Muscle of leg (tissue), 11 donors: Measurements from ENCODE around the gene CCDC171. TPM values are rescaled to one million over a fixed set of nuclear protein-coding genes. Genes with fewer than 3 reads are reported as not detected.

Experiments used
- DNase-seq: peaks from one replicate; pipeline ENCODE4 v3.0.0; 2013
- H3K27ac ChIP-seq: one replicate; pipeline ENCODE4 v1.5.1; 2013; ENCODE audit warnings: mild to moderate bottlenecking, low read length, control low read depth
- H3K27me3 ChIP-seq: one replicate; pipeline ENCODE4 v1.6.1; 2013; ENCODE audit warnings: low read length; ENCODE audit not compliant: control insufficient read depth, insufficient read depth
- H3K36me3 ChIP-seq: one replicate; pipeline ENCODE4 v1.6.1; 2013; ENCODE audit warnings: low read length; ENCODE audit not compliant: control insufficient read depth, insufficient read depth
- H3K4me1 ChIP-seq: one replicate; pipeline ENCODE4 v1.6.1; 2013; ENCODE audit warnings: low read length; ENCODE audit not compliant: control insufficient read depth, insufficient read depth
- H3K4me3 ChIP-seq: one replicate; pipeline ENCODE4 v1.5.1; 2013; ENCODE audit warnings: low read length, control low read depth
- H3K9me3 ChIP-seq: replicated peaks from 2 replicates; pipeline ENCODE4 v1.6.1; 2013; ENCODE audit warnings: low read depth, low read length; ENCODE audit not compliant: control insufficient read depth
- WGBS: methylation state at CpG from one replicate; pipeline ENCODE4 v1.1.5; 2013; ENCODE audit warnings: missing lambda C conversion rate; ENCODE audit not compliant: insufficient coverage; 5-methylcytosine and 5-hydroxymethylcytosine counted together
- polyA plus RNA-seq, 8 donors: library from polyadenylated mRNA; unstranded; fragments of 120-200 nt; gene quantifications; one replicate each; pipeline versions ENCODE4 v1.2.1 to v1.2.3, GENCODE V29; 2013; ENCODE audit warnings: inconsistent platforms in 1 of 8, low replicate concordance in 1 of 8; ENCODE audit not compliant: insufficient read length in 8 of 8, insufficient read depth in 1 of 8
- total RNA-seq: library from RNA; stranded (reverse); fragments of 120-200 nt; gene quantifications from one replicate; pipeline ENCODE4 v1.2.4, GENCODE V29; 2013

CCDC171 gene
- total and polyA plus RNA-seq, 9 donors, result 1.5 to 4.0 (median 2.1) TPM

DNA sequence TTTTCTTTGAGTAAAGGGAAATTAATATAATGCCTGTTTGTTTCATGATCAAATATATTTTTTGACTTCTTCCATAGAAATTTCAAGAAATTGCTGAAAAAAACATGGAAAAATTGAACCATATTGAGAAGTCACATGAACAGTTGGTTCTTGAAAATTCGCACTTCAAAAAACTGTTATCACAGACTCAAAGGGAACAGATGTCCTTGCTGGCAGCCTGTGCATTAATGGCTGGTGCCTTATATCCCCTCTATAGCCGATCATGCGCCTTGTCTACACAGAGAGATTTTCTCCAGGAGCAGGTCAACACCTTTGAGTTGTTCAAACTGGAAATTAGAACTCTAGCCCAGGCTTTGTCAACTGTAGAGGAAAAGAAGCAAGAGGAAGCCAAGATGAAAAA is 191.4 kb downstream of the CCDC171 start:
- 100% methylated on average over 2 of the region's 3 CpGs for WGBS
- H3K27ac ChIP-seq, result no peak overlapping the region
- no peak overlapping the region for H3K4me3 ChIP-seq
- H3K36me3 ChIP-seq, result peaks cover 4% of the 10 kb centered on the region
- H3K4me1 ChIP-seq, result no peaks in the 10 kb centered on the region
- no peak for DNase-seq
- no peaks in the 10 kb centered on the region for H3K27me3 ChIP-seq
- H3K9me3 ChIP-seq, result no peaks in the 10 kb centered on the region

GRCh38 chr9:15746905-15747304 is 194.1 kb downstream of the CCDC171 start:
- Histone ChIP-seq H3K9me3 (no peaks in the 10 kb centered on the region), H3K27ac (no peak overlapping the region), H3K4me3 (no peak overlapping the region), H3K27me3 (no peaks in the 10 kb centered on the region), H3K36me3 (peaks cover 4% of the 10 kb centered on the region), H3K4me1 (no peaks in the 10 kb centered on the region)
- 85% methylated on average over 5 of the region's 7 CpGs for WGBS
- DNase-seq, result no peak

- Histone ChIP-seq H3K27ac (no peak overlapping the region), H3K4me3 (no peak overlapping the region), H3K9me3 (no peaks in the 10 kb centered on the region), H3K4me1 (no peaks in the 10 kb centered on the region), H3K36me3 (no peaks in the 10 kb centered on the region), H3K27me3 (no peaks in the 10 kb centered on the region)
- DNase-seq, result no peak
These were observed 202.8 kb downstream of the CCDC171 start for GRCh38 chr9:15755660-15756059.

DNA sequence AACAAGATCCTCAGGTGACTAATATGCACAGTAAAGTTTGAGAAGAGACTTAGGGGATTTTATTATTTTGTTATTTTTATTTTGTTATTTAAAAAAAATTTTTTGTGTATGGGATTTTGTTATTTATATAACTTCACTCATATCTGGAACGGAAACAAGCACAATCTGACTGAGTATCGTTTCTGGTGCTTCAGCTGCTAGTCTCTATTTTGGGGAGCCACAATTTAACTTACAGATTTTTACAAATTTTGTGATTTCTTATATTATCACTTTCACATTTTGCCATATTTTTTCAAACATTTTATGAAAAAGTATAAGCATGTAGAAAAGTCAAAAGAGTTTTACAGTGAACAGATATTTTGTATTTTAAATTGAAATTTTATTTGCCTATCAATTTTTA is 208.7 kb downstream of the CCDC171 start:
- WGBS, result no CpG with 5 or more reads among the region's 2 CpGs
- no peaks in the 10 kb centered on the region for H3K9me3 ChIP-seq
- H3K4me3 ChIP-seq, result no peak overlapping the region
- no peaks in the 10 kb centered on the region for H3K36me3 ChIP-seq
- H3K4me1 ChIP-seq, result no peaks in the 10 kb centered on the region
- DNase-seq, result no peak
- no peak overlapping the region for H3K27ac ChIP-seq
- H3K27me3 ChIP-seq, result no peaks in the 10 kb centered on the region

DNA sequence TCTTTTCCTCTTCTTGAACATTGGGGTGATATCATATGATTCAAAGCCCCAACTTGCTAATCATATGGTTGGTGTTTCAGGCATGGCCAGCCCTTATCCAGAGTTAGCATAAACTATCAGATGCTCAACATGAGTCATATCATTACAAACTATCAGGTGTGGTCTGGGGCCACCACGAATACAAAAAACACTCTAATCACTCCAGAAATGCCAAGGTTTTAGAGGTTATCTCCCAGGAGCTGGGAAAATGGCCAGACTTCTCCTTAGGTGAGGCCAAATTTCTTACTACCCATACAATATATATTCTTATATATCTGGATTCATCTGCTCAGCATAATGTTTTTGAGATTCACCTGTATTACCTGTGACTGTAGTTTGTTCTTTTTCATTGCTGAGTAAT is 210.5 kb downstream of the CCDC171 start:
- no peaks in the 10 kb centered on the region for H3K36me3 ChIP-seq
- H3K4me3 ChIP-seq, result no peak overlapping the region
- 80% methylated on average over 1 of the region's 1 CpG for whole genome bisulfite sequencing
- no peak for DNase-seq
- H3K27me3 ChIP-seq, result no peaks in the 10 kb centered on the region
- H3K9me3 ChIP-seq, result no peaks in the 10 kb centered on the region
- no peaks in the 10 kb centered on the region for H3K4me1 ChIP-seq
- no peak overlapping the region for H3K27ac ChIP-seq

- WGBS, result no CpG with 5 or more reads among the region's 2 CpGs
- no peaks in the 10 kb centered on the region for H3K4me1 ChIP-seq
- H3K27me3 ChIP-seq, result no peaks in the 10 kb centered on the region
- no peak for DNase-seq
- H3K4me3 ChIP-seq, result no peak overlapping the region
- H3K9me3 ChIP-seq, result no peaks in the 10 kb centered on the region
- no peaks in the 10 kb centered on the region for H3K36me3 ChIP-seq
- no peak overlapping the region for H3K27ac ChIP-seq
These were observed 211.3 kb downstream of the CCDC171 start for GRCh38 chr9:15764131-15764530.

GRCh38 chr9:15769547-15769946 is 216.7 kb downstream of the CCDC171 start:
- WGBS, result 93% methylated on average over 3 of the region's 5 CpGs
- H3K9me3 ChIP-seq, result no peaks in the 10 kb centered on the region
- H3K27ac ChIP-seq, result no peak overlapping the region
- DNase-seq, result no peak
- H3K4me1 ChIP-seq, result no peaks in the 10 kb centered on the region
- no peaks in the 10 kb centered on the region for H3K27me3 ChIP-seq
- H3K4me3 ChIP-seq, result no peak overlapping the region
- H3K36me3 ChIP-seq, result no peaks in the 10 kb centered on the region

GRCh38 chr9:15778861-15779260 is 226.0 kb downstream of the CCDC171 start:
- Histone ChIP-seq H3K27me3 (no peaks in the 10 kb centered on the region), H3K36me3 (no peaks in the 10 kb centered on the region), H3K27ac (no peak overlapping the region), H3K9me3 (no peaks in the 10 kb centered on the region), H3K4me1 (no peaks in the 10 kb centered on the region), H3K4me3 (no peak overlapping the region)
- WGBS, result 62% methylated on average over 4 of the region's 5 CpGs
- peak; percentile 27 for DNase-seq

GRCh38 chr9:15782106-15782505 is 229.3 kb downstream of the CCDC171 start:
- Histone ChIP-seq H3K4me1 (no peaks in the 10 kb centered on the region), H3K27me3 (no peaks in the 10 kb centered on the region), H3K36me3 (no peaks in the 10 kb centered on the region), H3K4me3 (no peak overlapping the region), H3K27ac (no peak overlapping the region), H3K9me3 (no peaks in the 10 kb centered on the region)
- 84% methylated on average over 2 of the region's 5 CpGs for WGBS
- DNase-seq, result no peak

DNA sequence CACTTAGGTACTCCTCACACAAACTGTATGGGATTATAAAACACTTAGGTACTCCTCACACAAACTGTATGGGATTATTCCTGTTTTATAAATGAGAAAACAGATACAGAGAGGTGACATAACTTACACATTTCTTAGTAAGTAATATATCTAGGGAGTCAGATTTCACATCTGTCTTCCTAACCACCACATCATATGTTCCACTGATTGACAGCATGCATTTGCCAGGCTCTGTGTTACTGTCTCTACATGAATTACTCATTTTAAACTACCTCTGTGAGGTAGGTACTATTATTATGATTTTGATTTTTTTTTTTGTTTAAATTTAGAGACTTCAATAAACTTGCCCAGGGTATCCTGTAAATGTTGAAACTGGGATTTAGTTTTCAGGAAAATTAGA is 232.7 kb downstream of the CCDC171 start:
- Histone ChIP-seq H3K4me1 (no peaks in the 10 kb centered on the region), H3K4me3 (no peak overlapping the region), H3K27me3 (no peaks in the 10 kb centered on the region), H3K36me3 (no peaks in the 10 kb centered on the region), H3K27ac (no peak overlapping the region), H3K9me3 (no peaks in the 10 kb centered on the region)
- DNase-seq, result no peak

- no peaks in the 10 kb centered on the region for H3K36me3 ChIP-seq
- H3K4me3 ChIP-seq, result no peak overlapping the region
- no peaks in the 10 kb centered on the region for H3K9me3 ChIP-seq
- no peaks in the 10 kb centered on the region for H3K4me1 ChIP-seq
- 93% methylated on average over 3 of the region's 3 CpGs for WGBS
- DNase-seq, result no peak
- no peak overlapping the region for H3K27ac ChIP-seq
- H3K27me3 ChIP-seq, result no peaks in the 10 kb centered on the region
These were observed 233.8 kb downstream of the CCDC171 start for GRCh38 chr9:15786616-15787015.
